ENCODE measurements around the gene FAAP24. TPM values are rescaled to one million over a fixed set of nuclear protein-coding genes. Genes with fewer than 3 reads are reported as not detected.

The FAAP24 gene
- total RNA-seq, result 2.2 and 3.7 TPM in 2 replicates

DNA sequence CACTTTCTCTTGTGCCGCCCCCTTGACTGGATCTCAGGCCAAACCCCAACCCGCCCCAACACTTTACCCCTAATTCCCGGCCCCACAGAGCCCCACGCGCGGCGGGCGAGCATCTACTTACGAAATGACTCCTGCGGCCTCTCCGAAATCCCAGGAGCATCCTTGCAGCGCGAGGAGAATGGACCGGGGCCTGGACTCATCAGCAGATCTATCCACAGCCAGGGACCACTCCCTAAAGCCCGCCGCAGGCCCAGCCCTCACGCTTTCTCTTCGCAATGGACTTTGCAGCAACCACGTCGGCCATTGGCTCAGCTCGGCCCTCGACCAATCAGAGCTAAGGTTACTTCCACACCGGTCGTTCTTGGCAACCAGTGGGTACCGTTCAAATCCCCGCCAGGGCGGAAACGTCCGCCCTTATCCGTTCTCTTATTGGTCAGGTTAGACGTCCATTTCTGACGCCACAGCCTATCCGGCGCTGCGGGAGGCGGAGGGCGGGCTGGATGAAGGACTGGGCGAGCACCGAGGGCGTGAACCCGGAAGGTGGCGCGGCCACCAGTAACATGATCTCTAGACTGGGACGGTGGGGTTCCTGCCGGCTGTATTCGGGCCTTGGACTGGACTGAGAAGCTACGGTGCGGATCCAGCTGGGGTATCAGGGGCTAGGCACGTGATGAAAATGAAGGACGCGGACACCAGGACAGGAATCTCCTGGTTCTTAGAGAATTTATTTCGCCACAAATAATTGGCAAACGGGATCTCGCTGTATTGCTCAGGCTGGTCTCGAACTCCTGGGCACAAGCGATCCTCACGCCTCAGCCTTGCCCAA lies at the start of gene FAAP24, which contains the start of gene CEP89:
FAAP24 (plus strand) TSS at position 528 of the 826 bp plus-strand sequence. CDS start 955 bp downstream, outside the sequence.
CEP89 (minus strand) TSS at position 244 of the 826 bp plus-strand sequence; CDS start at position 160, 84 bp downstream.

Other genes with a start within 250 kb of the FAAP24 start
- 0.20 and 0.37 TPM in 2 replicates for gene SLC7A9, start 102.5 kb upstream of the FAAP24 start, total RNA-seq
- 17.4 and 18.7 TPM in 2 replicates for gene CEP89, start 284 bp upstream of the FAAP24 start, total RNA-seq
- 0.73 and 2.7 TPM in 2 replicates for gene RHPN2, start 92.6 kb downstream of the FAAP24 start, total RNA-seq
- 6.5 and 6.6 TPM in 2 replicates for gene GPATCH1, start 108.9 kb downstream of the FAAP24 start, total RNA-seq
- not detected in 2 replicates for gene WDR88, start 159.9 kb downstream of the FAAP24 start, total RNA-seq
- gene LRP3, start 222.1 kb downstream of the FAAP24 start, total RNA-seq, result 31.1 and 35.6 TPM in 2 replicates